Measurements from ENCODE around the gene MRPS14.

GRCh38 chr1:175005085-175005783 lies 18.0 kb downstream of the MRPS14 start:
- TF ChIP-seq CTCF (IDR thresholded peaks at IDR 0.05; ENCODE audit: insufficient read depth, low read depth, low read length) (no peak), EZH2 (IDR thresholded peaks at IDR 0.05; ENCODE audit: insufficient read depth, low read length) (no peak)
